Uterus (tissue), 2 donors: Measurements from ENCODE around the gene COL5A1.

Experiments
- CTCF ChIP-seq, 4 experiments: fragments of 200-600 bp in 2 of 4; fragments of 450-650 bp in 2 of 4; sonication (generic) in 2 of 4; IDR thresholded peaks; one replicate each; pipeline ENCODE4 v1.5.1; 2016 to 2019; ENCODE audit warnings: antibody characterized with exemption in 4 of 4, mild to moderate bottlenecking in 2 of 4, moderate library complexity in 1 of 4
- POLR2A ChIP-seq, 2 donors: fragments of 450-650 bp; IDR thresholded peaks; one replicate each; pipeline ENCODE4 v1.6.1; 2016; ENCODE audit warnings: antibody characterized with exemption in 2 of 2, mild to moderate bottlenecking in 1 of 2, moderate library complexity in 1 of 2

GRCh38 chr9:134592819-134593200 lies 48.8 kb upstream of the COL5A1 start:
- TF ChIP-seq CTCF (IDR thresholded peaks at IDR 0.05), result no peak
- no peak for TF ChIP-seq POLR2A (IDR thresholded peaks at IDR 0.05)
